GM12801 (cell line): Measurements from ENCODE around the gene MBNL2.

Experiments
- TF ChIP-seq, protein P1 (sequence below): IDR thresholded peaks from one replicate; pipeline ENCODE4 v1.5.1; 2011; ENCODE audit warnings: control low read depth; ENCODE audit not compliant: insufficient read length; ENCODE audit errors: extremely low read depth

The MBNL2 gene

GRCh38 chr13:97235549-97236231 lies 13.6 kb downstream of the MBNL2 start:
- TF ChIP-seq, protein P1, sequence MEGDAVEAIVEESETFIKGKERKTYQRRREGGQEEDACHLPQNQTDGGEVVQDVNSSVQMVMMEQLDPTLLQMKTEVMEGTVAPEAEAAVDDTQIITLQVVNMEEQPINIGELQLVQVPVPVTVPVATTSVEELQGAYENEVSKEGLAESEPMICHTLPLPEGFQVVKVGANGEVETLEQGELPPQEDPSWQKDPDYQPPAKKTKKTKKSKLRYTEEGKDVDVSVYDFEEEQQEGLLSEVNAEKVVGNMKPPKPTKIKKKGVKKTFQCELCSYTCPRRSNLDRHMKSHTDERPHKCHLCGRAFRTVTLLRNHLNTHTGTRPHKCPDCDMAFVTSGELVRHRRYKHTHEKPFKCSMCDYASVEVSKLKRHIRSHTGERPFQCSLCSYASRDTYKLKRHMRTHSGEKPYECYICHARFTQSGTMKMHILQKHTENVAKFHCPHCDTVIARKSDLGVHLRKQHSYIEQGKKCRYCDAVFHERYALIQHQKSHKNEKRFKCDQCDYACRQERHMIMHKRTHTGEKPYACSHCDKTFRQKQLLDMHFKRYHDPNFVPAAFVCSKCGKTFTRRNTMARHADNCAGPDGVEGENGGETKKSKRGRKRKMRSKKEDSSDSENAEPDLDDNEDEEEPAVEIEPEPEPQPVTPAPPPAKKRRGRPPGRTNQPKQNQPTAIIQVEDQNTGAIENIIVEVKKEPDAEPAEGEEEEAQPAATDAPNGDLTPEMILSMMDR = no peak

- TF ChIP-seq, protein P1 = no peak
Measured at GRCh38 chr13:97237388-97237787, 15.3 kb downstream of the MBNL2 start.

DNA sequence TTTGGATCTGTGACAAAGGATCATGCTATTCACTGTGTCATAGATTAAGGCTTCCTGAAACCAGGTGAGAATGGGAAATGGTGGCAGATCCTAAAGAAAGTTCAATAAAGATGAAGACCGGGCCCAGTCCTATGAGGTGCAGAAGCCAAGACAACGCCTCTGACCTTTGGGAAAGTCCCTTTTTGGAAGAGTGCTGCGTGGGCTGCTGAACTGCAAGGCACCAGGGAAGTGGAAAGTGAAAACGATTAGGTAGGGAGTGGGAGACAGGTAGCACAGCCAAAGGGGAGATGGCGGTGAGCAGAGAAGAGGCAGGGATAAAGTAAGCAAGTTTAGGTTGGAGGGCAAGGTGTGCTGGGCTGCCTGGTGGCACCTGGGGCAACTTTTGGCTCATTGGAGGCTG lies 16.3 kb downstream of the MBNL2 start:
- TF ChIP-seq, protein P1 = no peak

GRCh38 chr13:97238883-97239282 lies 16.8 kb downstream of the MBNL2 start:
- TF ChIP-seq, protein P1 = no peak

GRCh38 chr13:97239306-97239705 lies 17.2 kb downstream of the MBNL2 start:
- TF ChIP-seq, protein P1 = no peak

DNA sequence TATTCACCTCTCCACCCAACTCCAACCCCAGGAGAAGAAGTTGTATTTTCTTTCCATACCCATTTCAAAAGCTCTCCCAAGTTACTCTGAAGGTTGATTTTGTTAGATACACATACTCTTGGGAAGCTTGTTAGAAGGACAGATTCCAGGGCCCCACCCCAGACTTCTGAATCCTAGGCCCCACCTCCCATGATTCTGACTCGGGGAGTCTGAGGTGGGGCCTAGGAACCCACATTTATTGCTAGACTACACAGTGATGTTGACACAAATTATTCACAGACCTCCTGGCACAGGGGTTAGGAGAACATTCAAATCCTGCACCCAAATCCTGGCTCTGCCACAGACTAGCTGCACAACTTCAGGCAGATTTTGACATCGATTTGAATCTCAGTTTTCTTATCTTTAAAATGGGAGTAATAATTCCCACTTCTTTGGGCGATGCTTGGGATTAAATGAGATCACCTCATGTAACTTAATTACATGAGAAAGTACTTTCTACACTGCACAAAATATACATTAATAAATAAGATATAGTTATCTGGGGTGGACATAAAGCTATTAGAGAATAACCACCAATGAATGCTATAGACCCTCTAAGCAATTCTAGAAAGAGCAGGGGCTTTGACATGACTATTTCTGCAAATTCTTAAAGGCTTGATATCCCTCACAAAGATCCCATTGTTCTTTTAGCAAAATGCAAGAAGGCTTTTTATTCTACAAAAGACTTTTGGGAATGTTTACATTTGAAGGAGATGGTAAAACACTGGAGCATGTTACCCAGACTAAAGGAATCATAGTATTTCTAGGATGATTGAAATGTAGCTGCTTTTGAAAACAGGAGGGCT lies 18.0 kb downstream of the MBNL2 start:
- TF ChIP-seq, protein P1 = no peak

- TF ChIP-seq, protein P1 = no peak
Measured at GRCh38 chr13:97240788-97241734, 18.9 kb downstream of the MBNL2 start.
